ENCODE data around the gene GRPEL1. TPM values are rescaled to one million over a fixed set of nuclear protein-coding genes. Genes with fewer than 3 reads are reported as not detected.
A peak's percentile ranks its signal among the peaks of the same experiment; 100 is the strongest.
"Not testable (repeated sequence)": the region's sequence is repeated elsewhere in the genome, so short reads cannot be mapped to it uniquely, and the experiment has no call there.

The GRPEL1 gene
- total RNA-seq, 2 experiments from 2014 or later = 34.8 to 35.4 TPM

DNA sequence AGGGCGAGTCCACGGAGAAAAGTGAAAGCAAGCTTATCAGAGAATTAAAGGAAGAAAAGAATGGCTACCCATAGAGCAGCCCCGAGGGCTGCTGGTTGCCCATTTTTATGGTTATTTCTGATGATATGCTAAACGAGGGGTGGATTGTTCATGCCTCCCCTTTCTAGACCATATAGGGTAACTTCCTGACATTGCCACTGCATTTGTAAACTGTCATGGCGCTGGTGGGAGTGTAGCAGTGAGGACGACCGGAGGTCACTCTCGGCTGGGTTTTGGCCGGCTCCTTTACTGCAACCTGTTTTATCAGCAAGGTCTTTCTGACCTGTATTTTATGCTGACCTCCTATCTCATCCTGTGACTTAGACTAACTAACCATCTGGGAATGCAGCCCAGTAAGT, 16.7 kb upstream of the GRPEL1 start:
- H3K36me3 Mint-ChIP-seq (ENCODE audit: low read depth); POLR2A ChIA-PET; DNase-seq; H3K27ac Mint-ChIP-seq; H3K4me1 Mint-ChIP-seq; H3K4me3 Mint-ChIP-seq; H3K9me3 Mint-ChIP-seq: not testable (repeated sequence)
- peaks cover 66% of the 10 kb centered on the region for H3K27me3 Mint-ChIP-seq
- CTCF ChIA-PET = interaction anchor here (0.9 to 1.3 kb wide), 3 partner anchors 10 to 19 kb away, joined by 3 to 5 read pairs (median 4); no protein-coding TSS in a partner anchor

DNA sequence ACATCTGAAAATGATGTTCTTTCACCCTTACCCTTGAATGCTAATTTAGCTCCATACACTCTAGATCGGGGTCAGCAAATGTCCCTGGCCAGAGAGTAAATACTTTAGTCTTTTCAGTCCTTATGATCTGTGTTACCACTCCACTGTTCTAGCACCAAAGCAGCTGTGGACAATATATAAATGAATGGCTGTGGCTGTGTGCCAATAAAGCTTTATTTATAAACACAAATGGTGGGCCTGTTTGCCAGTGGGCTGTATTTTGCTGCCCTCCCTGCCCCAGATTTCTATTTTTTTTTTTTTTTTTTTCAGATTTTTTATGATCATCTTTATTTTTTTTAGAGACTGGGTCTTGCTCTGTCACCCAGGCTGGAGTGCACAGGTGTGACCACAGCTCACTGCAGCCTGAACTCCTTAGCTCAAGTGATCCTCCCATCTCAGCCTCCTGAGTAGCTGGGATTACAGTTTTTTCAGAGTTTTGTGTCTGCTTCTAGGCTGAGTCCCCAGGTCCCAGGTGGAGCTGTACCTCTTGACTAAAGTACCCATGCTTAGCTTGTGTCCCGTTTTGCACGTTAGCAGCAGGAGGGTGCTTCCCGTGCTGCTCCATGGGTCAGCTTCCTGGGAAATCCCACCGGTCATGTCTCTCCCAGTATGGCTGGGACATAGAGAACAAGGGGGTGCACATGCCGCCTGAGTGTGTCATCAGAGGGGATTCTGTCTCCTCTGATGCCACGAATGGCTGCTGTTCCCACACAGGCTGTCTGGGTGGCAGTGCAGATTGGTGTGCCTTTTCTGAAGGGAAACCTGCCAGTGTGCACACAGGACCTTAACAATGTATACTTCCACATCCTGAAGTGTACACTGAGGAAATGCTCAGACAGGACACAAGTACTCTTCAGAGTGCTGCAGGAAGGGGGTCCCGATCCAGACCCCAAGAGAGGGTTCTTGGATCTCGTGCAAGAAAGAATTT, 16.0 kb upstream of the GRPEL1 start:
- ChIA-PET POLR2A (interaction anchor here (0.6 kb wide), 1 partner anchor 44 kb away, joined by 8 read pairs; no protein-coding TSS in a partner anchor), CTCF (interaction anchor here (0.9 to 2.5 kb wide), 5 partner anchors 10 to 210 kb away, joined by 3 to 9 read pairs (median 4); no protein-coding TSS in a partner anchor)
- Mint-ChIP-seq H3K4me3 (no peak overlapping the region), H3K4me1 (peaks cover 3% of the 10 kb centered on the region), H3K9me3 (peaks cover 3% of the 10 kb centered on the region), H3K27me3 (peaks cover 64% of the 10 kb centered on the region), H3K36me3 (ENCODE audit: low read depth) (no peaks in the 10 kb centered on the region), H3K27ac (no peak overlapping the region)
- DNase-seq = no peak

DNA sequence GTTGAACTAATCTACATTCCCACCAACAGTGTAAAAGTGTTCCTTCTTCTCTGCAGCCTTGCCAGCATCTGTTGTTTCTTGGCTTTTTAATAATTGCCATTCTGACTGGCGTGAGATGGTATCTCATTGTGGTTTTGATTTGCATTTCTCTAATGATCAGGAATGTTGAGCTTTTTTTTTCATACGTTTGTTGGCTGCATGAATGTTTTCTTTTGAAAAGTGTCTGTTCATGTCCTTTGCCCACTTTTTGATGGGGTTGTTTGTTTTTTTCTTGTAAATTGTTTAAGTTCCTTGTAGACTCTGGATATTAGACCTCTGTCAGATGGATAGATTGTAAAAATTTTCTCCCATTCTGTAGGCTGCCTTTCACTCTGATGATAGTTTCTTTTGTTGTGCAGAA, 12.0 kb upstream of the GRPEL1 start:
- peaks cover 46% of the 10 kb centered on the region for H3K27me3 Mint-ChIP-seq
- H3K4me1 Mint-ChIP-seq; H3K27ac Mint-ChIP-seq; H3K36me3 Mint-ChIP-seq (ENCODE audit: low read depth); DNase-seq; H3K4me3 Mint-ChIP-seq; POLR2A ChIA-PET; H3K9me3 Mint-ChIP-seq: not testable (repeated sequence)
- CTCF ChIA-PET = interaction anchor here (1.1 to 1.9 kb wide), 2 partner anchors 9 to 11 kb away, joined by 3 to 6 read pairs; no protein-coding TSS in a partner anchor

DNA sequence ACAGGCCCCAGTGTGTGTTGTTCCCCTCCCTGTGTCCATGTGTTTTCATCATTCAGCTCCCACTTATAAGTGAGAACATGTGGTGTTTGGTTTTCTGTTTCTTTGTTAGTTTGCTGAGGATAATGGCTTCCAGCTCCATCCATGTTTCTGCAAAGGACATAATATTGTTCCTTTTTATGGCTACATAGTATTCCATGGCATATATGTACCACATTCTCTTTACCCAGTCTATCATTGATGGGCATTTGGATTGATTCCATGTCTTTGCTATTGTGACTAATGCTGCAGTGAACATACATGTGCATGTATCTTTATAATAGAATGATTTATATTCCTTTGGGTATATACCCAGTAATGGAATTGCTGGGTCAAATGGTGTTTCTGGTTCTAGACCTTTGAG, 11.6 kb upstream of the GRPEL1 start:
- H3K27me3 Mint-ChIP-seq = peaks cover 43% of the 10 kb centered on the region
- H3K27ac Mint-ChIP-seq; H3K36me3 Mint-ChIP-seq (ENCODE audit: low read depth); POLR2A ChIA-PET; H3K4me3 Mint-ChIP-seq; H3K4me1 Mint-ChIP-seq; DNase-seq; H3K9me3 Mint-ChIP-seq: not testable (repeated sequence)
- CTCF ChIA-PET = interaction anchor here (1.9 kb wide), 1 partner anchor 9 kb away, joined by 6 read pairs; no protein-coding TSS in a partner anchor

DNA sequence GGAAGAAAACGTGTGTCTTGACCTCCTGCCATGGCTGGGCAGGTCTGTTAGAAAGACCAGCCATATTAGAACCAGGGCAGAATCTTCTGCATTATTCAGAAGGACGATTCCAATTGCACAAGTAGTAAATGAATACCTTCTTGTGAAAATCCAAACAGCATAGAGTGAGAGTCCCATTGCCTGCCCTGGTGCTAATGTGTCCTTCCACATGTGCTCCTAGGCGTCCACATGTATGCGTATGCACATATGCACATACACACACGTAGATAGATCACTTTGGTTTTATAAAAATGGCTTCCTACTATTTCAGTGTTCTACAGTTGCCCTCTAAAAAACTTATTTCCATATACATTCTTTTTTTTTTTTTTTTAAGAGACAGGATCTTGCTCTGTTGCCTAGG, 10.2 kb upstream of the GRPEL1 start:
- H3K4me3 Mint-ChIP-seq = no peak overlapping the region
- peaks cover 1% of the 10 kb centered on the region for H3K4me1 Mint-ChIP-seq
- POLR2A ChIA-PET = no interaction called here
- CTCF ChIA-PET = interaction anchor here (0.7 kb wide), 2 partner anchors 35 to 959 kb away, joined by 3 to 4 read pairs; a partner anchor contains a TSS
- H3K36me3 Mint-ChIP-seq (ENCODE audit: low read depth) = no peaks in the 10 kb centered on the region
- no peak for DNase-seq
- no peak overlapping the region for H3K27ac Mint-ChIP-seq
- H3K27me3 Mint-ChIP-seq = peaks cover 33% of the 10 kb centered on the region
- no peaks in the 10 kb centered on the region for H3K9me3 Mint-ChIP-seq

DNA sequence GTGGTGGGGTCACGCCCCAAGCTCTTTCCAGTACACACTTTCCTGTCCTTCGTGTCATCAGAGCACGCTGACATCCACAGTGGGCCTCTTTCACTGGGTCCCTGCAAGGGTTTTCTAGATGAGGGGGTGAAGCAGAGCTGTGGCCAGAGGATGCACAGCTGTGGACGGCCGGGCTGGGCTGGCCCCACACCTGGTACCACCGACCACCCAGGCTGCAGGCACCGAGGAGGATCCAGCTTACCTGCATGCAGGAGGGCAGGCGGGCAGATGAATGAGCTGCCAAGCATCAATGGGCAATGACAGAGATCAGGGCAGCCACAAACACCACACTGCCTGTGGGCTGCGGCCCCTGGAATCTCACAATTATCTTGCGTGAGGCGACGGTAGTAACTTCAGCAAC, 9.5 kb upstream of the GRPEL1 start:
- H3K27me3 Mint-ChIP-seq = peaks cover 34% of the 10 kb centered on the region
- peaks cover 1% of the 10 kb centered on the region for H3K4me1 Mint-ChIP-seq
- ChIA-PET POLR2A (no interaction called here), CTCF (interaction anchor here (0.6 kb wide), 2 partner anchors 111 to 168 kb away, joined by 3 to 5 read pairs; partner anchors contain the start of gene TBC1D14)
- DNase-seq = no peak
- H3K9me3 Mint-ChIP-seq = no peaks in the 10 kb centered on the region
- no peak overlapping the region for H3K4me3 Mint-ChIP-seq
- H3K27ac Mint-ChIP-seq = no peak overlapping the region
- H3K36me3 Mint-ChIP-seq (ENCODE audit: low read depth) = no peaks in the 10 kb centered on the region

DNA sequence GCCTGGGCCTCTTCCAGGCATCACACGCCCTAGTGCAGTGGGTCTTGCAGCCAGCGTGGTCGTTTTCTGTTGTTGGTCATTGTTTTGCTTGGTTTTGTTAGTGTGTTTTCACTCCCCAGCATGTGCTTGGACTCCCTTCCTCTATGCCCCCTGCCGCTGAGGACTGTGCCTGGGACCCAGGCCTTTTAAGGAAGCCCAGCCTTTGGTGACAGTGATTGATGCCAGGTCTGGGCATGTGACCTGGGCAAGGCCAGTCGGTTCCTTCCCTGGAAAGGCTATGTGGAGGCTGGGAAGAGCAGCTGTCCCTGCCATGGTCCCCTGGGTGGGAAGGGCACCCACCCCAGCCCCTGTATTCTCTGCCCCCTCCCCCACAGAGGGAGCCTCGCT, 8.8 kb upstream of the GRPEL1 start:
- H3K9me3 Mint-ChIP-seq = no peaks in the 10 kb centered on the region
- POLR2A ChIA-PET = no interaction called here
- no peaks in the 10 kb centered on the region for H3K36me3 Mint-ChIP-seq (ENCODE audit: low read depth)
- peaks cover 1% of the 10 kb centered on the region for H3K4me1 Mint-ChIP-seq
- H3K4me3 Mint-ChIP-seq = no peak overlapping the region
- DNase-seq = no peak
- CTCF ChIA-PET = interaction anchor here (0.6 kb wide), 1 partner anchor 167 kb away, joined by 5 read pairs; the partner anchor contains the start of gene TBC1D14
- peaks cover 33% of the 10 kb centered on the region for H3K27me3 Mint-ChIP-seq
- H3K27ac Mint-ChIP-seq = no peak overlapping the region

DNA sequence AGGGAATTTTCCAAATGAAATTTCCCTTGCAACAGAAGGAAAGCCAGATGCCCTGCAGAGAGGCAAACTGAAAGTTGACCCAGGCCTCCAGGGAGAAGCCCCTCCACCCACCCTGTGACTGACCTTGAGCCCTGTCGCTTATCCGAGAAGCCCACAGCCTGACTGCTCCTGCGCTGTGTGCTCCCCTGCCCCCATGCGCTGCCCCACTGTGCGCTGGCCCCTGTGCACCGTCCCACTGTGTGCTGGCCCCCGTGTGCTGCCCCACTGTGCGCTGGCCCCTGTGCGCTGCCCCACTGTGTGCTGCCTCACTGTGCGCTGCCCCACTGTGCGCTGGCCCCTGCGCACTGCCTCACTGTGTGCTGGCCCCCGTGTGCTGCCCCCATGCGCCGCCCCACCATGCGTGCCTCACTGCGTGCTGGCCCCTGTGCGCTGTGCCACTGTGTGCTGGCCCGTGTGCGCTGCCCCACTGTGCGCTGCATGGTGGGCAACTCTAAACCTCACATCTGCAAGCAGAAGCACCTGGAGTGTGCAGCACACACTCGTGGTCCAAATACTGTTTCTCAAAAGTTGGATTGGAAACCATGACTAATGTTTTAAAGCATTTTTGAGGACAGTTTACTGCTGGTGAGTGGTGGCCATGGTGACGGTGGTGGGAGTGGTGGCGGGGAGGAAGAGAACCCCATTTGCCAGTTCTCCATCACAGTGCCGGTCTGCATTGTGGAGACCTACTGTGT, 8.3 kb upstream of the GRPEL1 start:
- Mint-ChIP-seq H3K27ac (no peak overlapping the region), H3K27me3 (peaks cover 28% of the 10 kb centered on the region), H3K4me3 (no peak overlapping the region), H3K36me3 (ENCODE audit: low read depth) (no peaks in the 10 kb centered on the region), H3K9me3 (no peaks in the 10 kb centered on the region), H3K4me1 (peaks cover 1% of the 10 kb centered on the region)
- ChIA-PET CTCF (no interaction called here), POLR2A (no interaction called here)
- DNase-seq = no peak

DNA sequence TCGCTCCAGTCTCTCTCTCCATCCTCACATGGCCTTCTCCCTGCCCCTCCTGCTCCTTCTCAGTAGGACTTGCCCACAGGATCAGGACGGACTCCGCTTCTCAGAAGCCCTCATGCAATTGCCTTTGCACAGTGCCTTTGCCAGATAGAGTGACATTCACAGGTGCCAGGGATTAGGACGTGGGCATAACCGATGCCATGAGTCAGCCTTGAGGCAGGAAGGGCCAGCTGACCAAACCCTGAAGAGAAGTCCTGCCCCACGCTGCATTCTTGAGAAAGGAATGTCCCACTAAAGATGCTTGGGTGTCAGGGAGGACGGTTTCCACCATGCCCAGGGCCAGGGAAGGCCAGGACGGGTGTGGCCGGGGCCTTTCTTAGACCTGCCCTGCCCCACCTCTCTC, 6.6 kb upstream of the GRPEL1 start:
- no peak for DNase-seq
- Mint-ChIP-seq H3K36me3 (ENCODE audit: low read depth) (no peaks in the 10 kb centered on the region), H3K27me3 (peaks cover 13% of the 10 kb centered on the region), H3K4me3 (no peak overlapping the region), H3K27ac (no peak overlapping the region), H3K9me3 (no peaks in the 10 kb centered on the region), H3K4me1 (peaks cover 10% of the 10 kb centered on the region)
- CTCF ChIA-PET = no interaction called here
- POLR2A ChIA-PET = no interaction called here

DNA sequence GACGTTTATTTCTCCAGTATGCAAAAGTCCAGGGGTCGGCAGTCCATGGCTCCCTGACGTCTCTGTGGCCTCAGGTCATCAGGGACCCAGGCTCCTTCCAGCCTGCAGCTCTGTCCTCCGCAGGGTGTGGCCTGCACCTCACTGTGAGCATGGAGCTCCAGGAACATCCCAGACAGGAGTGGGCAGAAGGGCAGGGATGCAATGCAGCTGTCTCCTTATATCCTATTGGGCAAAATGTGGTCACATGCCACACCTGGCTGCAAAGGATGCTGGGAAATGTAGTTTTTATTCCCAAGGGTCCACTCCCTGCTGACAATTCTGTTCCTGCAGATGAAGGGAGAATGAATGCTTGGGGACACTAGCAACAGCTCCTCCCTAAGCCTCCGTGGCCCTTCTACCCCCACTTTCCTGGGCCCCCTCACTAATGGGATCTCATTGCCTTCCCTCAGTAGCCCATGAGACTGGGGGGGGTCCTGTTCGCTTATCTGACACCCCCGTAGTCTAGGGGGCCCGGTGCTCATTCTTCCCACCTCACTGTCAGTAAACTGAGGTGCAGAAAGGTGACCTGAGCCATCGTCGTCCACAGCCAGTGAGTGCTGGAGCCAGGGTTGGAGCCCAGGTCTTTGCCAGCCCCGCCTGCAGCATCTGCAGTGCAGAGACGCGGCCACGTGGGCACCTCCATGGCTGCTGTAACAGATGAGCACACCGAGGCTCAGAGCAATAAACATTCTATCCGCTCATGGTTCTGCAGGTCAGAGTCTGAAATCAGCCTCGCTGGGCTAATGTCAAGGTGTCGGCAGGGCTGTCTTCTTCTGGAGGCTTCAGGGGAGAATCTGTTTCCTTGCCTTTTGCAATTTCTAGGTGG, 5.9 kb upstream of the GRPEL1 start:
- Mint-ChIP-seq H3K36me3 (ENCODE audit: low read depth) (no peaks in the 10 kb centered on the region), H3K9me3 (no peaks in the 10 kb centered on the region), H3K4me1 (peaks cover 14% of the 10 kb centered on the region), H3K4me3 (no peak overlapping the region), H3K27me3 (peaks cover 11% of the 10 kb centered on the region), H3K27ac (no peak overlapping the region)
- POLR2A ChIA-PET = interaction anchor here (0.6 kb wide), 1 partner anchor 76 kb away, joined by 3 read pairs; no protein-coding TSS in a partner anchor
- DNase-seq = peak; percentile 21
- CTCF ChIA-PET = interaction anchor here (0.6 to 1.1 kb wide), 2 partner anchors 8 to 31 kb away, joined by 3 read pairs; partner anchors contain the start of gene TADA2B

DNA sequence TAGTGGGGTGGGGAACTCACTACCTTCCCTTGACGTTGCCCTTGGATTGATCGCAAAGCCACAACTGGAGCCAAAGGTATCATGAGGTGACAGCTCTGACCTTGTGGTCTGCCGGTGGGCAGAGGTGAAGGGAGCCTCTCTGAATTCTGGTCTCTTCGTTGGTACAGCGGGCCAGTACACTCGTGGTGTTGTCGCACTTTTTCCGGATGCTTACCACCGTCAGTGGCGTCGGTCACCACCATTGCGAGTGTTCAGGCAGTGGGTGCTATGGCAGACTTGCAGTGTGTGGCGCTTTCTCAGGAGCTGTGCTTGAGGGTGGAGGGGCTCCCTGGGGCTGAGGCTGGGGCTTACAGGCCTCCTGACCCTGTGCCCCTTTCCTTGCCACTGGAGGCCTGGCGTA, 5.2 kb upstream of the GRPEL1 start:
- DNase-seq = no peak
- Mint-ChIP-seq H3K27me3 (peaks cover 11% of the 10 kb centered on the region), H3K9me3 (no peaks in the 10 kb centered on the region), H3K4me1 (peaks cover 19% of the 10 kb centered on the region), H3K4me3 (no peak overlapping the region), H3K36me3 (ENCODE audit: low read depth) (no peaks in the 10 kb centered on the region), H3K27ac (no peak overlapping the region)
- CTCF ChIA-PET = interaction anchor here (0.6 to 1.1 kb wide), 3 partner anchors 9 to 353 kb away, joined by 3 read pairs; partner anchors contain the start of gene TADA2B
- POLR2A ChIA-PET = interaction anchor here (0.6 kb wide), 1 partner anchor 75 kb away, joined by 3 read pairs; no protein-coding TSS in a partner anchor

Data from activated CD4-positive, alpha-beta T cell treated with anti-CD3 and anti-CD28 coated beads, Interleukin-2, amount 10 ng/mL, durations not matched to agents 7 days and 5 days (primary cell).